Lung (tissue), 12 donors: ENCODE results near the gene SAT2. TPM values are rescaled to one million over a fixed set of nuclear protein-coding genes. Genes with fewer than 3 reads are reported as not detected.

Source experiments
- ATAC-seq: fragments of 200-7000 bp; cut with Tn5 transposase; one replicate; pipeline ENCODE4 v1.9.1; 2020; ENCODE audit warnings: moderate number of reproducible peaks; ENCODE audit not compliant: insufficient read depth, low FRiP score
- DNase-seq, 3 donors: peaks; one replicate each; pipeline ENCODE4 v3.0.0-alpha.2; 2013 to 2017
- H3K27ac ChIP-seq, 2 donors: one replicate each; pipeline ENCODE4 v1.5.1; 2013; ENCODE audit warnings: mild to moderate bottlenecking in 2 of 2, moderate library complexity in 2 of 2, control low read depth in 1 of 2, inconsistent platforms in 1 of 2, low read depth in 1 of 2, low read length in 1 of 2
- H3K27me3 ChIP-seq, 3 donors: one replicate each; pipeline ENCODE4 v1.5.1; 2013; ENCODE audit warnings: low read length in 2 of 3; ENCODE audit not compliant: control insufficient read depth in 3 of 3, insufficient read depth in 3 of 3
- H3K36me3 ChIP-seq, 4 donors: one replicate each; pipeline ENCODE4 v1.5.1; 2013; ENCODE audit warnings: low read length in 4 of 4, mild to moderate bottlenecking in 1 of 4, moderate library complexity in 1 of 4; ENCODE audit not compliant: control insufficient read depth in 4 of 4, insufficient read depth in 4 of 4
- H3K4me1 ChIP-seq, 5 donors: one replicate each; pipeline ENCODE4 v1.5.1; 2013; ENCODE audit warnings: low read length in 5 of 5, mild to moderate bottlenecking in 2 of 5, moderate library complexity in 1 of 5; ENCODE audit not compliant: control insufficient read depth in 5 of 5, insufficient read depth in 5 of 5
- H3K4me3 ChIP-seq: one replicate; pipeline ENCODE4 v1.5.1; 2013; ENCODE audit warnings: mild to moderate bottlenecking, control low read depth, moderate library complexity
- H3K9ac ChIP-seq, 2 donors: one replicate each; pipeline ENCODE4 v1.5.1; 2013; ENCODE audit warnings: low read length in 2 of 2, control low read depth in 1 of 2; ENCODE audit not compliant: insufficient read depth in 1 of 2
- H3K9me3 ChIP-seq, 4 donors: one replicate each; pipeline ENCODE4 v1.5.1; 2013; ENCODE audit warnings: low read length in 3 of 4, mild to moderate bottlenecking in 1 of 4, moderate library complexity in 1 of 4; ENCODE audit not compliant: control insufficient read depth in 4 of 4, insufficient read depth in 3 of 4
- CTCF ChIP-seq: IDR thresholded peaks from 2 replicates; pipeline ENCODE4 v1.5.1; 2012; ENCODE audit warnings: mild to moderate bottlenecking; ENCODE audit errors: control extremely low read depth, extremely low read depth
- WGBS, 2 donors: extraction: QIAGEN DNeasy Blood & Tissue Kit; methylation state at CpG; one replicate each; pipeline ENCODE4 v1.1.7; 2013; 5-methylcytosine and 5-hydroxymethylcytosine counted together
- polyA plus RNA-seq, 2 donors: library from polyadenylated mRNA; stranded (reverse); fragments of 200-250 nt; gene quantifications; one replicate each; pipeline ENCODE4 v1.2.1, GENCODE V29; 2013
- total RNA-seq, 2 donors: library from RNA; depleted of rRNA in 1 of 2; stranded (reverse); fragments of >200 nt in 1 of 2; gene quantifications; one replicate each; pipeline ENCODE4 v1.2.1, GENCODE V29; 2014 to 2021
- donor health status: control.
- donor health status: control.
- donor health status: Bipolar disorder and iron deficiency.
- donor health status: healthy.
- donor health status: DM: yes; HTN: yes; CAD: no.

The SAT2 gene
- total and polyA plus RNA-seq, 4 donors: 50.7 to 168 (median 89.5) TPM

- TF ChIP-seq CTCF: no peak
- Histone ChIP-seq H3K4me1 (peaks cover 0 to 8% (median 6%) of the 10 kb centered on the region in 5 donors), H3K4me3 (no peak within 1 kb of the TSS), H3K27ac (peak within 1 kb of the TSS in 1 of 2 donors; percentile 9), H3K9me3 (no peaks in the 10 kb centered on the region), H3K27me3 (no peaks in the 10 kb centered on the region), H3K9ac (no peak within 1 kb of the TSS), H3K36me3 (peaks cover 33 to 49% (median 40%) of the 10 kb centered on the region in 4 donors)
- no peak for DNase-seq
- no peak for ATAC-seq
- 73 to 80% methylated on average over 24 of the region's 24 CpGs for WGBS, 2 donors
These were observed 37.5 kb downstream of the SAT2 start, which contains the start of gene SOX15 for GRCh38 chr17:7589891-7590691. Gene SOX15, minus strand, starts transcription at chr17:7590094. Its CDS starts 418 bp downstream, at chr17:7589676.

- Histone ChIP-seq H3K9ac (no peak overlapping the region), H3K9me3 (no peaks in the 10 kb centered on the region), H3K4me1 (peaks cover 0 to 15% (median 6%) of the 10 kb centered on the region in 5 donors), H3K36me3 (peaks cover 25 to 46% (median 35%) of the 10 kb centered on the region in 4 donors), H3K4me3 (no peak overlapping the region), H3K27ac (peak overlapping the region in 1 of 2 donors; percentile 9), H3K27me3 (no peaks in the 10 kb centered on the region)
- peak; percentile 69 for TF ChIP-seq CTCF
- 28 to 33% methylated on average over 56 of the region's 56 CpGs for WGBS, 2 donors
- peak; percentile 83 to 88 (median 85) for DNase-seq
- peak; percentile 82 for ATAC-seq
These were observed 38.3 kb downstream of the SAT2 start for GRCh38 chr17:7589204-7589868.

GRCh38 chr17:7588553-7589203, 38.9 kb downstream of the SAT2 start:
- H3K36me3 ChIP-seq: peaks cover 20 to 40% (median 30%) of the 10 kb centered on the region in 4 donors
- H3K4me3 ChIP-seq: no peak overlapping the region
- H3K4me1 ChIP-seq: peaks cover 0 to 19% (median 6%) of the 10 kb centered on the region in 5 donors
- no peak for DNase-seq
- no peak for ATAC-seq
- peak overlapping the region in 1 of 2 donors; percentile 9 for H3K27ac ChIP-seq
- H3K9me3 ChIP-seq: no peaks in the 10 kb centered on the region
- H3K27me3 ChIP-seq: no peaks in the 10 kb centered on the region
- WGBS, 2 donors: 79 to 97% methylated on average over 24 to 30 of the region's 30 CpGs
- H3K9ac ChIP-seq: no peak overlapping the region
- no peak for TF ChIP-seq CTCF
